Panc1 (cell line): Measurements from ENCODE around the gene CNTRL.

Experiments used
- POLR2AphosphoS5 ChIP-seq: IDR thresholded peaks from 2 replicates; pipeline ENCODE4 v1.6.1; 2012; ENCODE audit warnings: mild to moderate bottlenecking, low read depth, low read length, moderate library complexity
- SIN3A ChIP-seq: IDR thresholded peaks from 2 replicates; pipeline ENCODE4 v1.6.1; 2012; ENCODE audit warnings: low read depth, mild to moderate bottlenecking, low read length, moderate library complexity, borderline replicate concordance; ENCODE audit not compliant: insufficient read depth
- TCF7L2 ChIP-seq: IDR thresholded peaks from 2 replicates; pipeline ENCODE4 v1.6.1; 2011; ENCODE audit warnings: mild to moderate bottlenecking, low read depth, low read length, inconsistent platforms
- TF ChIP-seq, protein P1 (sequence below): fragments of 450-650 bp; IDR thresholded peaks from 2 replicates; pipeline ENCODE4 v1.5.1; 2017; ENCODE audit warnings: mild to moderate bottlenecking
- TF ChIP-seq, protein P2 (sequence below), 2 experiments: IDR thresholded peaks; 2 replicates each; pipeline ENCODE4 v1.6.1; 2011 to 2012; ENCODE audit warnings: low read depth in 2 of 2, control low read depth in 1 of 2, low read length in 1 of 2, mild to moderate bottlenecking in 1 of 2, moderate library complexity in 1 of 2; ENCODE audit not compliant: insufficient read depth in 1 of 2

DNA sequence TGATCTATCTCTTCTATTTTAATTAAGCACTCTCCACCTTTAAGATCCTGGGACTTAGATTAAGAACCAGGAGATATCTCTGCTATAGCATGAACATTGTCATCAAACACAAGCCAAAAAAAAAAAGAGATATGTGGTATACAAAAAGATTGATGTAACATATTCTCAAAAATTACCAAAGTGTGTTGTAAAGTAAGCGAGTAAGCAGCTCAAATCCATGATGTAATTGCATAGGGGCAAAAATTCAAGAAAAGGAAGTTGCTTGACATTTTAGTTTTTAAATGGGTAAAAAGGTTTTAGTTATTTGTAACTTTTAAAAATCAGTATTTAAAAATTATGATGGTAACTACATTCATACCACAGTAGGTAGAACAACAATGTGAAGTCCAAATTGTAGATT lies 40.7 kb downstream of the CNTRL start:
- TF ChIP-seq, protein P1, sequence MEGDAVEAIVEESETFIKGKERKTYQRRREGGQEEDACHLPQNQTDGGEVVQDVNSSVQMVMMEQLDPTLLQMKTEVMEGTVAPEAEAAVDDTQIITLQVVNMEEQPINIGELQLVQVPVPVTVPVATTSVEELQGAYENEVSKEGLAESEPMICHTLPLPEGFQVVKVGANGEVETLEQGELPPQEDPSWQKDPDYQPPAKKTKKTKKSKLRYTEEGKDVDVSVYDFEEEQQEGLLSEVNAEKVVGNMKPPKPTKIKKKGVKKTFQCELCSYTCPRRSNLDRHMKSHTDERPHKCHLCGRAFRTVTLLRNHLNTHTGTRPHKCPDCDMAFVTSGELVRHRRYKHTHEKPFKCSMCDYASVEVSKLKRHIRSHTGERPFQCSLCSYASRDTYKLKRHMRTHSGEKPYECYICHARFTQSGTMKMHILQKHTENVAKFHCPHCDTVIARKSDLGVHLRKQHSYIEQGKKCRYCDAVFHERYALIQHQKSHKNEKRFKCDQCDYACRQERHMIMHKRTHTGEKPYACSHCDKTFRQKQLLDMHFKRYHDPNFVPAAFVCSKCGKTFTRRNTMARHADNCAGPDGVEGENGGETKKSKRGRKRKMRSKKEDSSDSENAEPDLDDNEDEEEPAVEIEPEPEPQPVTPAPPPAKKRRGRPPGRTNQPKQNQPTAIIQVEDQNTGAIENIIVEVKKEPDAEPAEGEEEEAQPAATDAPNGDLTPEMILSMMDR = no peak
- TF ChIP-seq, protein P2, sequence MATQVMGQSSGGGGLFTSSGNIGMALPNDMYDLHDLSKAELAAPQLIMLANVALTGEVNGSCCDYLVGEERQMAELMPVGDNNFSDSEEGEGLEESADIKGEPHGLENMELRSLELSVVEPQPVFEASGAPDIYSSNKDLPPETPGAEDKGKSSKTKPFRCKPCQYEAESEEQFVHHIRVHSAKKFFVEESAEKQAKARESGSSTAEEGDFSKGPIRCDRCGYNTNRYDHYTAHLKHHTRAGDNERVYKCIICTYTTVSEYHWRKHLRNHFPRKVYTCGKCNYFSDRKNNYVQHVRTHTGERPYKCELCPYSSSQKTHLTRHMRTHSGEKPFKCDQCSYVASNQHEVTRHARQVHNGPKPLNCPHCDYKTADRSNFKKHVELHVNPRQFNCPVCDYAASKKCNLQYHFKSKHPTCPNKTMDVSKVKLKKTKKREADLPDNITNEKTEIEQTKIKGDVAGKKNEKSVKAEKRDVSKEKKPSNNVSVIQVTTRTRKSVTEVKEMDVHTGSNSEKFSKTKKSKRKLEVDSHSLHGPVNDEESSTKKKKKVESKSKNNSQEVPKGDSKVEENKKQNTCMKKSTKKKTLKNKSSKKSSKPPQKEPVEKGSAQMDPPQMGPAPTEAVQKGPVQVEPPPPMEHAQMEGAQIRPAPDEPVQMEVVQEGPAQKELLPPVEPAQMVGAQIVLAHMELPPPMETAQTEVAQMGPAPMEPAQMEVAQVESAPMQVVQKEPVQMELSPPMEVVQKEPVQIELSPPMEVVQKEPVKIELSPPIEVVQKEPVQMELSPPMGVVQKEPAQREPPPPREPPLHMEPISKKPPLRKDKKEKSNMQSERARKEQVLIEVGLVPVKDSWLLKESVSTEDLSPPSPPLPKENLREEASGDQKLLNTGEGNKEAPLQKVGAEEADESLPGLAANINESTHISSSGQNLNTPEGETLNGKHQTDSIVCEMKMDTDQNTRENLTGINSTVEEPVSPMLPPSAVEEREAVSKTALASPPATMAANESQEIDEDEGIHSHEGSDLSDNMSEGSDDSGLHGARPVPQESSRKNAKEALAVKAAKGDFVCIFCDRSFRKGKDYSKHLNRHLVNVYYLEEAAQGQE (IDR thresholded peaks at IDR 0.05; ENCODE audit: insufficient read depth in 1 of 2, low read depth in 2 of 2, low read length in 1 of 2) = no peak
- TF ChIP-seq POLR2AphosphoS5 = no peak
- no peak for TF ChIP-seq TCF7L2
- TF ChIP-seq SIN3A = no peak
